Retinal pigment epithelial cell (primary cell): ENCODE measurements around the gene NEO1.

Experiments
- DNase-seq: peaks from one replicate; pipeline ENCODE4 v3.0.0-alpha.2; 2010; ENCODE audit warnings: low read depth
- H3K4me3 ChIP-seq: 2 replicates; pipeline ENCODE4 v1.5.1; 2011; ENCODE audit warnings: mild to moderate bottlenecking, low read length, control low read depth, moderate library complexity
- TF ChIP-seq, protein P1 (sequence below): conservative IDR thresholded peaks from 2 replicates; pipeline ENCODE4 v1.5.1; 2011; ENCODE audit warnings: low read depth, low read length, control low read depth, inconsistent platforms

NEO1 gene

DNA sequence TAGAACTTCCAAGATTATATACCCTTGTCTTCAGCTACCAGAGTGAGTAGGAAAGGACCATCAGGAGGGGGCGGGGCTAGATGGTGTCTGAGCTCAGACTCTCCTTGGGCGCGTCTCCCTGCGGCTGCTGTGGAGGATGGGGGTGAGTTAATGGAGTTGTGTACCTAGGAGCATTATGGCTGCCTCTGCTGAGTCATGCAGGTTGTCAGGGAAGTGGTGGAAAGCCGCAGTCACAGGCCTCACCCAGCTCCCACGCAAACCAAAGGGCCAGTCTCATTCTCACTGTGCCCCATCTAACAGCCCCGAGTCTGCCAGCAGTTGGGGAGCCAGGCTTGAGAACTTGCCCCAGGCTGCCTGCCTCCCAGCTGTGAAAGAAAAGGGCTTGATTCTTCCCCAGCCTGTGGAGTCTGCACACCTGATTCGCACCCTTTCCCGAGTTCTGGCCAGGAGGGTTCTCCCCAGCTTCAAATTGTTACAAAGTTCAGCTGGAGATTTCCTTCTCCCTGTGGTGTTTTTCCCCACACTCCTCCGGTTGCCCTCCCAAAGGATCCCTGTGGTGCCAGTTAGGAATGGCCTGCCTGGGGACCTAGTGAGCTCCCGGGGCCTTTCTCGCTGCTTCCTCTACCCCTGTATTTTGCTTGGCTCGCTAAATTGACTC is 173.2 kb downstream of the NEO1 start:
- TF ChIP-seq, protein P1, sequence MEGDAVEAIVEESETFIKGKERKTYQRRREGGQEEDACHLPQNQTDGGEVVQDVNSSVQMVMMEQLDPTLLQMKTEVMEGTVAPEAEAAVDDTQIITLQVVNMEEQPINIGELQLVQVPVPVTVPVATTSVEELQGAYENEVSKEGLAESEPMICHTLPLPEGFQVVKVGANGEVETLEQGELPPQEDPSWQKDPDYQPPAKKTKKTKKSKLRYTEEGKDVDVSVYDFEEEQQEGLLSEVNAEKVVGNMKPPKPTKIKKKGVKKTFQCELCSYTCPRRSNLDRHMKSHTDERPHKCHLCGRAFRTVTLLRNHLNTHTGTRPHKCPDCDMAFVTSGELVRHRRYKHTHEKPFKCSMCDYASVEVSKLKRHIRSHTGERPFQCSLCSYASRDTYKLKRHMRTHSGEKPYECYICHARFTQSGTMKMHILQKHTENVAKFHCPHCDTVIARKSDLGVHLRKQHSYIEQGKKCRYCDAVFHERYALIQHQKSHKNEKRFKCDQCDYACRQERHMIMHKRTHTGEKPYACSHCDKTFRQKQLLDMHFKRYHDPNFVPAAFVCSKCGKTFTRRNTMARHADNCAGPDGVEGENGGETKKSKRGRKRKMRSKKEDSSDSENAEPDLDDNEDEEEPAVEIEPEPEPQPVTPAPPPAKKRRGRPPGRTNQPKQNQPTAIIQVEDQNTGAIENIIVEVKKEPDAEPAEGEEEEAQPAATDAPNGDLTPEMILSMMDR = no peak
- DNase-seq = no peak
- no peak overlapping the region for H3K4me3 ChIP-seq

- TF ChIP-seq, protein P1 = no peak
- no peak for DNase-seq
- no peak overlapping the region for H3K4me3 ChIP-seq
Measured at GRCh38 chr15:73226093-73226814, 174.0 kb downstream of the NEO1 start.

- TF ChIP-seq, protein P1 = no peak
- no peak overlapping the region for H3K4me3 ChIP-seq
- no peak for DNase-seq
Measured at GRCh38 chr15:73227433-73228056, 175.3 kb downstream of the NEO1 start.

DNA sequence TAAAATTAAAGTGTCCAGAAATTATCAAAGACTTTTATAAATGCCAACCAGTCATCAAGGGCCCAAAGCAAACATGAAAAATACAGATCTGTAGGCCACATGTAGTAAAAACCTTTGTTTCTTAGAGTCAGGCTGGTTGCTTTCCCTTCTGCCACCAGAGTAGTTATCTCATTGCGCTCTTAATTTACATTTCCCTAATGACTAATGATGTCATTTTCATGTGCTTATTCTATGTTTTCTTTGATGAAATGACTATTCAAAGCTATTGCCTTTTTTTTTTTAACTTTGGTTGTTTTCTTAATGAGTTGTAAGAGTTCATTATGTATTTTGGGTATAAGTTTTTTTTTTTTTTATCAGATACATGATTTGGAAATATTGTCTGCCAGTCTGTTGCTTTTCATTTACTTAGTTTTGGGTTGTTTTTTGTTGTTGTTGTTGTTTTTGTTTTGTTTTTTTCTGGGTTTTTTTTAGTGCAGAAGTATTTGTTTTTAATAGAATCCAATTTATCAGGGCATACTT is 175.9 kb downstream of the NEO1 start:
- H3K4me3 ChIP-seq = no peak overlapping the region
- TF ChIP-seq, protein P1 = no peak
- no peak for DNase-seq

DNA sequence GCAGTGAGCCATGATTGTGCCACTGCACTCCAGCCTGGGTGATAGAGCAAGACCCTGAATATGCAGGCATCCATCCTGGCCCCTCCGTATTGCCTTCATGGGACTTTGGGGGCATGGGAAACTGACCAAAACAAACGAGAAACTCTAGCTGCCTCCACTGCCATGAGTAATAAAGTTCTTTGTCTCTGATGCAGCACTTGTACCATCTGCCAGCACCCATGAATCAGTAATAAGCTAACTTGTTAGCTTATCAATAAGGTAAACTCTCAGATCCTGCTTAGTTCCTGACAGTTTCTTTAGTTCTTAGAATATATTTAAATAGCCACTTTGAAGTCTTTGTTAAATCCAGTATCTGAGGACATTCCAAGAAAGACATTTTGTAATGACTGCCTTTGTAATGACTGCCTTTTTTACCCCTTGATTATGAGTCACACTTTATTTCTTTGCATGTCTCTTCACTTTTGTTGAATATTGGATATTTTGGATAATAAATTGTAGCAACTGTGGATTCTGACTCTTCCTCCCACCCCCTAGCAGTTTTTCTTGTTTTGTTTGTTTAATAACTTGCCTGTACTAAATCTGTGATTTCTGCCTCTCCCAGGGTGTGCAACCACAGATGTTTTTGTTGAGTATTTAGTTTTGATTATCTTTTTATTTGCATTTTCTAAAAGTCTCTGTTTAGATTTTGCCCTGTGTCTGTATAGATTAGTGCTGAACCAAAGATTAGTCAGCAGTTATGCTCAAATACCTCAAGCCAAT is 179.6 kb downstream of the NEO1 start:
- DNase-seq = no peak
- no peak overlapping the region for H3K4me3 ChIP-seq
- TF ChIP-seq, protein P1 = no peak

DNA sequence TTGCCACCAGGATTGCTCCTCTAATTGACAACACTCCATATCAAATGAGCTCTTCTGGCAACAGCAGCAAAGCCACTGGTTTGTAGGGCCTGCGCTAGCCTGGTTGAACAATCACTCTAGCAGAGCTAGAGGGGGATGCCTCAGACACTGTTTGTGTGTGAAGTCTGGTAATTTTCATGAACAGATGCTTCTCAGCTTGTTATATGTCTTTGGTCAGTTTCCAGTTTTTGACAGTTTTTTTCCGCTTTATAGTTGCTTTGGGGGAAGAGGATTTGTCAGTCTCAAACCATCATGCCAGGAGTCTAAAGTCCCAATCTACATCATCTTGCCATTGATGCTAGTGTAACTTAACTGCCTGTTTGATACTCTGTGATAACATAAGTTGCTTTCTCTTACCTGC is 180.5 kb downstream of the NEO1 start:
- DNase-seq = no peak
- H3K4me3 ChIP-seq = no peak overlapping the region
- TF ChIP-seq, protein P1 = no peak
